K562 (cell line): Measurements from ENCODE around the gene MGAT5. TPM values are rescaled to one million over a fixed set of nuclear protein-coding genes. Genes with fewer than 3 reads are reported as not detected.

Experiments used
- ATAC-seq: fragments of 200-7000 bp; cut with Tn5 transposase; 3 replicates; pipeline ENCODE4 v1.9.1; 2020; ENCODE audit warnings: moderate library complexity
- BruUV-seq: library from RNA; stranded (reverse); fragments of 400-500 nt; replicated peaks from 2 replicates; lab custom pipeline; 2021; lab: Mats Ljungman, UMichigan
- CTCF ChIA-PET: fragments of 300-600 bp; formaldehyde crosslinking; extraction: SDS; loops from one replicate; lab custom pipeline; 2021; ENCODE audit warnings: low intra/inter-chr PET ratio; lab: Yijun Ruan, JAX
- POLR2A ChIA-PET: fragments of 300-600, 350-650 bp; sonication (Branson Sonifier 250); formaldehyde crosslinking; extraction: SDS; loops from one replicate; lab custom pipeline; 2021; ENCODE audit warnings: antibody characterized with exemption, inconsistent platforms; lab: Yijun Ruan, JAX
- DNase-seq, 4 experiments: peaks; one replicate each; pipeline versions ENCODE4 v3.0.0 to v3.0.0-alpha.2; 2011 to 2018; ENCODE audit warnings: low spot score in 3 of 4, mixed read lengths in 3 of 4; ENCODE audit errors: extremely low read depth in 1 of 4
- FAIRE-seq: peaks from 2 replicates; lab custom pipeline; 2011; peaks lifted over from hg19 to GRCh38; lab: Jason Lieb, UNC
- H2AFZ ChIP-seq: 2 replicates; pipeline ENCODE4 v1.6.0; 2011; ENCODE audit warnings: low read depth, low read length, control low read depth, inconsistent platforms
- H3K27ac ChIP-seq: fragments of 200-600 bp; 3 replicates; pipeline ENCODE4 v1.8.0; 2011; ENCODE audit warnings: low read depth, mild to moderate bottlenecking, control low read depth, inconsistent platforms, low read length, moderate library complexity, mixed read lengths; ENCODE audit errors: extremely low read depth
- H3K27me3 ChIP-seq, 2 experiments: fragments of 300-600 bp in 1 of 2; 2 replicates in 1 of 2; 3 replicates in 1 of 2; pipeline versions ENCODE4 v1.6.0 to v1.8.0; 2011; ENCODE audit warnings: inconsistent platforms in 2 of 2, low read length in 2 of 2, mild to moderate bottlenecking in 1 of 2, mixed read lengths in 1 of 2, moderate library complexity in 1 of 2; ENCODE audit not compliant: control insufficient read depth in 2 of 2, insufficient read depth in 2 of 2
- H3K36me3 ChIP-seq: fragments of 300-600 bp; 3 replicates; pipeline ENCODE4 v1.8.0; 2011; ENCODE audit warnings: mild to moderate bottlenecking, low read length, inconsistent platforms; ENCODE audit not compliant: control insufficient read depth, insufficient read depth
- H3K4me1 ChIP-seq, 2 experiments: fragments of 200-600 bp in 1 of 2; replicated peaks in 1 of 2; 2 replicates in 1 of 2; 3 replicates in 1 of 2; pipeline versions ENCODE4 v1.5.1 to v1.8.0; 2011; ENCODE audit warnings: inconsistent platforms in 2 of 2, low read length in 2 of 2, mild to moderate bottlenecking in 1 of 2, mixed read lengths in 1 of 2, moderate library complexity in 1 of 2; ENCODE audit not compliant: control insufficient read depth in 2 of 2, insufficient read depth in 2 of 2
- H3K4me2 ChIP-seq: 2 replicates; pipeline ENCODE4 v1.6.1; 2011; ENCODE audit warnings: low read length, control low read depth, inconsistent platforms, mixed read lengths; ENCODE audit not compliant: insufficient read depth
- H3K4me3 ChIP-seq: fragments of 200-600 bp; sonication (generic), shearing (Covaris generic); 2 replicates; pipeline ENCODE4 v1.5.1; 2016; ENCODE audit warnings: control low read depth, inconsistent platforms
- H3K79me2 ChIP-seq: fragments of 200-600 bp; 3 replicates; pipeline ENCODE4 v1.8.0; 2011; ENCODE audit warnings: low read length, inconsistent platforms; ENCODE audit not compliant: control insufficient read depth, insufficient read depth
- H3K9ac ChIP-seq, 2 experiments: 2 replicates each; pipeline versions ENCODE4 v1.6.0 to v1.6.1; 2011; ENCODE audit warnings: low read depth in 2 of 2, low read length in 2 of 2, control low read depth in 1 of 2, inconsistent platforms in 1 of 2, mild to moderate bottlenecking in 1 of 2, mixed read lengths in 1 of 2; ENCODE audit not compliant: insufficient read depth in 1 of 2
- H3K9me1 ChIP-seq: one replicate; pipeline ENCODE4 v1.6.0; 2011; ENCODE audit warnings: inconsistent platforms, mild to moderate bottlenecking, low read length, moderate library complexity; ENCODE audit not compliant: control insufficient read depth, insufficient read depth
- H3K9me3 ChIP-seq: replicated peaks from 2 replicates; pipeline ENCODE4 v1.5.1; 2011; ENCODE audit warnings: low read depth, low read length, inconsistent platforms; ENCODE audit not compliant: control insufficient read depth, insufficient read depth
- H4K20me1 ChIP-seq: replicated peaks from 2 replicates; pipeline ENCODE4 v1.6.1; 2011; ENCODE audit warnings: low read length, inconsistent platforms, mixed read lengths; ENCODE audit not compliant: control insufficient read depth, insufficient read depth
- ARID2 ChIP-seq: fragments of 450-650 bp; IDR thresholded peaks from 2 replicates; pipeline ENCODE4 v1.6.1; 2017; ENCODE audit warnings: antibody characterized with exemption, mild to moderate bottlenecking
- CHD2 ChIP-seq: IDR thresholded peaks from 2 replicates; pipeline ENCODE4 v1.6.1; 2011; ENCODE audit warnings: low read depth, low read length
- CREB5 ChIP-seq: fragments of 250-450 bp; sonication (Bioruptor Pico); IDR thresholded peaks from 2 replicates; pipeline ENCODE4 v1.5.0; 2020; ENCODE audit warnings: mild to moderate bottlenecking
- MED1 ChIP-seq: sonication (generic); formaldehyde crosslinking; IDR thresholded peaks from 2 replicates; pipeline ENCODE4 v1.8.1; 2023; ENCODE audit warnings: missing genetic modification reagents, borderline replicate concordance
- RFX1 ChIP-seq: fragments of 450-650 bp; IDR thresholded peaks from 2 replicates; pipeline ENCODE4 v1.6.1; 2016; ENCODE audit warnings: mild to moderate bottlenecking, moderate library complexity
- SMAD1 ChIP-seq: fragments of 150-350 bp; IDR thresholded peaks from 2 replicates; pipeline ENCODE4 v1.6.1; 2014; ENCODE audit warnings: low read length, low read depth; ENCODE audit not compliant: partially characterized antibody
- TRIM28 ChIP-seq: fragments of 450-650 bp; IDR thresholded peaks from 2 replicates; pipeline ENCODE4 v1.6.1; 2017
- XRCC3 ChIP-seq: fragments of 450-650 bp; IDR thresholded peaks from 2 replicates; pipeline ENCODE4 v1.6.1; 2017; ENCODE audit warnings: mild to moderate bottlenecking, moderate library complexity
- ZNF274 ChIP-seq: IDR thresholded peaks from 2 replicates; pipeline ENCODE4 v1.6.1; 2011; ENCODE audit warnings: low read depth, mild to moderate bottlenecking, low read length, moderate library complexity, borderline replicate concordance
- ZNF512 ChIP-seq: IDR thresholded peaks from 2 replicates; pipeline ENCODE4 v1.6.1; 2016; ENCODE audit warnings: missing genetic modification characterization, missing compliant biosample characterization
- ZNF584 ChIP-seq: fragments of 200-800 bp; sonication (Bioruptor generic); IDR thresholded peaks from 2 replicates; pipeline ENCODE4 v1.6.1; 2016; ENCODE audit warnings: low read depth, mild to moderate bottlenecking, missing genetic modification characterization, missing compliant biosample characterization
- ZSCAN29 ChIP-seq: fragments of 450-650 bp; IDR thresholded peaks from 2 replicates; pipeline ENCODE4 v1.6.1; 2017
- WGBS: fragments of 100-300 bp; shearing (Covaris generic); methylation state at CpG from one replicate; pipeline ENCODE4 v1.1.6; 2016; ENCODE audit warnings: low coverage, mixed read lengths; ENCODE audit not compliant: insufficient coverage; ENCODE audit errors: missing lambda C conversion rate; 5-methylcytosine and 5-hydroxymethylcytosine counted together
- in situ Hi-C: fragments of 300-500 bp; cut with MboI; formaldehyde crosslinking; loops from 4 replicates; pipeline ENCODE4 v1.15.0; 2018; ENCODE audit warnings: inconsistent platforms, mixed read lengths
- intact Hi-C: fragments of 100-400 bp; cut with micrococcal nuclease; formaldehyde crosslinking; loops from 2 replicates; pipeline ENCODE4 v1.14.2; 2022
- polyA plus RNA-seq, 8 experiments: library from polyadenylated mRNA; depleted of rRNA in 4 of 8; stranded (reverse) in 5 of 8; unstranded in 3 of 8; fragments of >200 nt; fragmentation: Nextera tagmentation in 2 of 8; fragmentation: Illumina TruSeq in 1 of 8; extraction: Ambion mirVana in 2 of 8; extraction: Trizol in 1 of 8; gene quantifications; 2 replicates each; pipeline versions ENCODE4 v1.2.1 to v1.2.3, GENCODE V29; 2011 to 2014; ENCODE audit warnings: inconsistent platforms in 1 of 8, missing spikeins in 1 of 8
- total RNA-seq, 7 experiments: library from RNA; depleted of rRNA in 6 of 7; stranded (reverse); fragments of >200 nt in 6 of 7; fragmentation: Illumina TruSeq in 2 of 7; extraction: Trizol in 2 of 7; gene quantifications; 2 replicates each; pipeline versions ENCODE4 v1.2.1 to v1.2.3, GENCODE V29; 2011 to 2021; ENCODE audit warnings: low replicate concordance in 1 of 7
- TF ChIP-seq, protein P1 (sequence below): fragments of 450-650 bp; IDR thresholded peaks from 2 replicates; pipeline ENCODE4 v1.6.1; 2018; ENCODE audit not compliant: partially characterized antibody

MGAT5 gene
- total and polyA plus RNA-seq, 9 of the 15 experiments (the other 6 are each of a cell fraction or from before 2014, with no cell fraction given), result 1.6 to 18.6 (median 11.1) TPM

DNA sequence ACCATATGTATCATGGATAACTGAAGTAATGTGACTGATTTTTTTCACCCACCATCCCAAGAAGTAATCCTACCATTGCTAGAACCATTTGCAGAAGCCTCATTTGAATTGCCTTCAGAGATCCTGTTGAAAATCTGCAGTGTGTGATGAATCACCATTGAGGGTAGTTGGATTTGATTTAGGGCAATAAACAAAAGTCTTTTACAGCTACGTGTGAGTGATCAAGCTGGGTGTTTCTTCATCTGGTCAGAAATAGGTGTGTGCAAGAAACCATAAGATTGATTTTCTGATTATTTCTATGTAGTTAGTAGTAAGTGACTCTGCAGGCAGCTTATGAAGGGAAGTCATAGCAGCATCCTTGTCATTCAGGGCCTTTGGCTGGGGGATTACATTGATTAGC is 159.6 kb downstream of the MGAT5 start:
- intact Hi-C loops (loop anchor here (2.0 to 5.0 kb wide), 3 partner anchors 166 to 527 kb away; no protein-coding TSS in a partner anchor), in situ Hi-C loops (loop anchor here (25.0 kb wide), 2 partner anchors 301 to 526 kb away; no protein-coding TSS in a partner anchor)

More for the DNA sequence above, 159.6 kb downstream of the MGAT5 start:
- TF ChIP-seq TRIM28, result no peak
- TF ChIP-seq SMAD1, result no peak
- no peak for TF ChIP-seq ZNF512 (tag)
- no peak for TF ChIP-seq ZNF584 (CRISPR knock-in tag)
- TF ChIP-seq CREB5, result no peak
- no peak for TF ChIP-seq RFX1
- no peak for TF ChIP-seq ARID2
- TF ChIP-seq MED1 (CRISPR knock-in tag), result no peak
- TF ChIP-seq ZSCAN29, result no peak
- TF ChIP-seq, protein P1, sequence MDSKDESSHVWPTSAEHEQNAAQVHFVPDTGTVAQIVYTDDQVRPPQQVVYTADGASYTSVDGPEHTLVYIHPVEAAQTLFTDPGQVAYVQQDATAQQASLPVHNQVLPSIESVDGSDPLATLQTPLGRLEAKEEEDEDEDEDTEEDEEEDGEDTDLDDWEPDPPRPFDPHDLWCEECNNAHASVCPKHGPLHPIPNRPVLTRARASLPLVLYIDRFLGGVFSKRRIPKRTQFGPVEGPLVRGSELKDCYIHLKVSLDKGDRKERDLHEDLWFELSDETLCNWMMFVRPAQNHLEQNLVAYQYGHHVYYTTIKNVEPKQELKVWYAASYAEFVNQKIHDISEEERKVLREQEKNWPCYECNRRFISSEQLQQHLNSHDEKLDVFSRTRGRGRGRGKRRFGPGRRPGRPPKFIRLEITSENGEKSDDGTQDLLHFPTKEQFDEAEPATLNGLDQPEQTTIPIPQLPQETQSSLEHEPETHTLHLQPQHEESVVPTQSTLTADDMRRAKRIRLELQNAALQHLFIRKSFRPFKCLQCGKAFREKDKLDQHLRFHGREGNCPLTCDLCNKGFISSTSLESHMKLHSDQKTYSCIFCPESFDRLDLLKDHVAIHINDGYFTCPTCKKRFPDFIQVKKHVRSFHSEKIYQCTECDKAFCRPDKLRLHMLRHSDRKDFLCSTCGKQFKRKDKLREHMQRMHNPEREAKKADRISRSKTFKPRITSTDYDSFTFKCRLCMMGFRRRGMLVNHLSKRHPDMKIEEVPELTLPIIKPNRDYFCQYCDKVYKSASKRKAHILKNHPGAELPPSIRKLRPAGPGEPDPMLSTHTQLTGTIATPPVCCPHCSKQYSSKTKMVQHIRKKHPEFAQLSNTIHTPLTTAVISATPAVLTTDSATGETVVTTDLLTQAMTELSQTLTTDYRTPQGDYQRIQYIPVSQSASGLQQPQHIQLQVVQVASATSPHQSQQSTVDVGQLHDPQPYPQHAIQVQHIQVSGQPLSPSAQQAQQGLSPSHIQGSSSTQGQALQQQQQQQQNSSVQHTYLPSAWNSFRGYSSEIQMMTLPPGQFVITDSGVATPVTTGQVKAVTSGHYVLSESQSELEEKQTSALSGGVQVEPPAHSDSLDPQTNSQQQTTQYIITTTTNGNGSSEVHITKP, result no peak
- no peak for TF ChIP-seq ZNF274
- TF ChIP-seq CHD2, result no peak
- TF ChIP-seq XRCC3, result no peak
- Histone ChIP-seq H3K9me3 (no peaks in the 10 kb centered on the region), H3K36me3 (no peaks in the 10 kb centered on the region), H3K79me2 (no peaks in the 10 kb centered on the region), H3K4me2 (no peak overlapping the region), H3K4me3 (no peak overlapping the region), H4K20me1 (no peaks in the 10 kb centered on the region), H2AFZ (no peak overlapping the region), H3K4me1 (no peaks in the 10 kb centered on the region; a peak in 1 of 5 replicates), H3K27me3 (no peaks in the 10 kb centered on the region), H3K9ac (no peak overlapping the region), H3K27ac (no peak overlapping the region), H3K9me1 (no peaks in the 10 kb centered on the region)
- 38% methylated on average over 1 of the region's 1 CpG for WGBS
- FAIRE-seq, result no peak
- ChIA-PET POLR2A (interaction anchor here (0.8 kb wide), 1 partner anchor 15 kb away, joined by 4 read pairs; no protein-coding TSS in a partner anchor), CTCF (no interaction called here)
- no peak for DNase-seq
- BruUV-seq, result no TSS peak
- no peak for ATAC-seq
